ENCODE data around the gene ARRDC1.

The ARRDC1 gene

DNA sequence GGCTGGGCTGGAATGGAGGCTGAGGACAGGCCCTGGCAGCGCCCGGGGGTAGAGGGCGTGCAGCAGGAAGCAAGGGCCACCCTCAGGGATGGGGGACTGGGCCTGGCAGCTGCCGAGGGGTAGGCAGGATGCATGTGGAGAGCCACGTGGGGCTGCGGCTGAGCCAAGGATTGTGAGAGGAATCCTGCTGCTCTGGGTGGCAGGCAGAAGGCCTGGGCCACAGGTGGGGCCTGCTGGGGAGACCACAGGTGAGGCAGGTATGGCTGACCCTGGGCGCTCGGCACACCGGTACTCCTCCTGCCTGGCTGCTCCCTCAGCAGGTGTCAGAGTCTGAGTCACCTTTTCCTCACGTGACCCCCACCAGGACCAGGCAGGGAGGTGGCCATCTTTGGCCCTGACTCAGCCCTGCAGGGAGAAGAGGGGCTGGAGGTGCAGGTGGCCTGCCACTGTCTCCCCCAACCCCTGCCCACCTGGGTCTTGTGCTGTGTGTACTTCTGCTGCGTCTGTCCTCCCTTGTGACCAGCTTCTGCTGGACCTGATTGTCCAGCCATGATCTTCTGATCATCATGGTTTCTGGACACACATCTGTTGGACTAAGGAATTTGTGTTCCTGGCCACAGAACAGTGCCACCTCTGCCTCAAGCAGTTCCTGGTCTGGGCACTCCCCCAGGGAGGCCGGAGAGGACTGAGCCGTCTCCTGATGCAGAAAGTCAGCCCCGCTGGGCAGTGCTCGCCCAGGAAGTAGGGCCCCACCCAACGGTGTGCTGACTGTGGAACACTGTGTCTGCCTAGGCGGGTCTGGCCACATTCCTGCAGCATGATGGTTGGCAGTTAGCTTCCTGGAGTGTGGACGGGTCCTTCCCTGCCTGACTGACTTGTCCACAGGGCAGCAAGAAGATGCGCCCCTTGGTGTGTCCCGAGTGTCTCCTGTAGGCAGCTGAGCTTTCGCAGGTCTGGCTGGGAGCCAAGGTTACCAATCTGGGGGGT is 6.4 kb downstream of the ARRDC1 start (continued):
- TF ChIP-seq ZNF621 (tag by site-specific recombination; IDR thresholded peaks at IDR 0.05) (no peak), BCL11B (tag by site-specific recombination; IDR thresholded peaks at IDR 0.05; ENCODE audit: low read depth) (no peak; the same call in 1 of the 2 replicates), ZNF596 (tag by site-specific recombination; IDR thresholded peaks at IDR 0.05) (no peak), SP2 (tag by site-specific recombination; IDR thresholded peaks at IDR 0.05) (peak; percentile 69), ZNF626 (tag by site-specific recombination; IDR thresholded peaks at IDR 0.05) (no peak), ZNF37A (tag by site-specific recombination; IDR thresholded peaks at IDR 0.05) (no peak), ZNF416 (tag by site-specific recombination; IDR thresholded peaks at IDR 0.05) (no peak), ZNF610 (tag by site-specific recombination; IDR thresholded peaks at IDR 0.05; ENCODE audit: borderline replicate concordance) (no peak), ZNF558 (tag by site-specific recombination; IDR thresholded peaks at IDR 0.05) (no peak), FEZF1 (tag by site-specific recombination; IDR thresholded peaks at IDR 0.05) (no peak), SALL2 (tag by site-specific recombination; IDR thresholded peaks at IDR 0.05; ENCODE audit: borderline replicate concordance) (no peak), ZNF2 (tag by site-specific recombination; IDR thresholded peaks at IDR 0.05) (peak; percentile 17; the same call in 1 of the 2 replicates), ZNF521 (tag by site-specific recombination; IDR thresholded peaks at IDR 0.05) (no peak), ZNF341 (tag by site-specific recombination; IDR thresholded peaks at IDR 0.05; ENCODE audit: low read depth) (no peak), ZNF214 (tag by site-specific recombination; IDR thresholded peaks at IDR 0.05; ENCODE audit: borderline replicate concordance) (no peak), ZBTB17 (tag by site-specific recombination; IDR thresholded peaks at IDR 0.05) (peak; percentile 83), ZNF175 (tag by site-specific recombination; IDR thresholded peaks at IDR 0.05) (no peak), ZNF10 (tag by site-specific recombination; IDR thresholded peaks at IDR 0.05) (peak; percentile 90), ZFP37 (tag by site-specific recombination; IDR thresholded peaks at IDR 0.05) (peak; percentile 63; the same call in 1 of the 2 replicates), ZNF138 (tag by site-specific recombination; IDR thresholded peaks at IDR 0.05; ENCODE audit: borderline replicate concordance) (no peak), ZFP3 (tag by site-specific recombination; IDR thresholded peaks at IDR 0.05; ENCODE audit: low read depth) (no peak), MYNN (tag by site-specific recombination; IDR thresholded peaks at IDR 0.05; ENCODE audit: borderline replicate concordance) (peak; percentile 23; the same call in 1 of the 2 replicates)
- TF ChIP-seq, protein P1, sequence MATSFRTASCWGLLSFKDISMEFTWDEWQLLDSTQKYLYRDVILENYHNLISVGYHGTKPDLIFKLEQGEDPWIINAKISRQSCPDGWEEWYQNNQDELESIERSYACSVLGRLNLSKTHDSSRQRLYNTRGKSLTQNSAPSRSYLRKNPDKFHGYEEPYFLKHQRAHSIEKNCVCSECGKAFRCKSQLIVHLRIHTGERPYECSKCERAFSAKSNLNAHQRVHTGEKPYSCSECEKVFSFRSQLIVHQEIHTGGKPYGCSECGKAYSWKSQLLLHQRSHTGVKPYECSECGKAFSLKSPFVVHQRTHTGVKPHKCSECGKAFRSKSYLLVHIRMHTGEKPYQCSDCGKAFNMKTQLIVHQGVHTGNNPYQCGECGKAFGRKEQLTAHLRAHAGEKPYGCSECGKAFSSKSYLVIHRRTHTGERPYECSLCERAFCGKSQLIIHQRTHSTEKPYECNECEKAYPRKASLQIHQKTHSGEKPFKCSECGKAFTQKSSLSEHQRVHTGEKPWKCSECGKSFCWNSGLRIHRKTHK (tag by site-specific recombination; IDR thresholded peaks at IDR 0.05) = no peak
- TF ChIP-seq, protein P2, sequence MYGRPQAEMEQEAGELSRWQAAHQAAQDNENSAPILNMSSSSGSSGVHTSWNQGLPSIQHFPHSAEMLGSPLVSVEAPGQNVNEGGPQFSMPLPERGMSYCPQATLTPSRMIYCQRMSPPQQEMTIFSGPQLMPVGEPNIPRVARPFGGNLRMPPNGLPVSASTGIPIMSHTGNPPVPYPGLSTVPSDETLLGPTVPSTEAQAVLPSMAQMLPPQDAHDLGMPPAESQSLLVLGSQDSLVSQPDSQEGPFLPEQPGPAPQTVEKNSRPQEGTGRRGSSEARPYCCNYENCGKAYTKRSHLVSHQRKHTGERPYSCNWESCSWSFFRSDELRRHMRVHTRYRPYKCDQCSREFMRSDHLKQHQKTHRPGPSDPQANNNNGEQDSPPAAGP (tag by site-specific recombination; IDR thresholded peaks at IDR 0.05) = no peak
- TF ChIP-seq, protein P3, sequence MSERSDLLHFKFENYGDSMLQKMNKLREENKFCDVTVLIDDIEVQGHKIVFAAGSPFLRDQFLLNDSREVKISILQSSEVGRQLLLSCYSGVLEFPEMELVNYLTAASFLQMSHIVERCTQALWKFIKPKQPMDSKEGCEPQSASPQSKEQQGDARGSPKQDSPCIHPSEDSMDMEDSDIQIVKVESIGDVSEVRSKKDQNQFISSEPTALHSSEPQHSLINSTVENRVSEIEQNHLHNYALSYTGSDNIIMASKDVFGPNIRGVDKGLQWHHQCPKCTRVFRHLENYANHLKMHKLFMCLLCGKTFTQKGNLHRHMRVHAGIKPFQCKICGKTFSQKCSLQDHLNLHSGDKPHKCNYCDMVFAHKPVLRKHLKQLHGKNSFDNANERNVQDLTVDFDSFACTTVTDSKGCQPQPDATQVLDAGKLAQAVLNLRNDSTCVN (tag by site-specific recombination; optimal IDR thresholded peaks at IDR 0.05) = no peak
